Amniotic epithelial cell (primary cell): ENCODE data around the gene ZNF488.

Experiments used
- DNase-seq: peaks from one replicate; pipeline ENCODE4 v3.0.0-alpha.2; 2010; ENCODE audit warnings: low read depth

ZNF488 gene

GRCh38 chr10:47366181-47366631 lies 17.9 kb downstream of the ZNF488 start:
- DNase-seq, result no peak

- DNase-seq, result no peak
These were observed 18.5 kb downstream of the ZNF488 start for GRCh38 chr10:47365431-47366180.

- DNase-seq, result no peak
These were observed 19.2 kb downstream of the ZNF488 start for GRCh38 chr10:47364911-47365310.

GRCh38 chr10:47364366-47364765 lies 19.7 kb downstream of the ZNF488 start:
- DNase-seq, result no peak

- DNase-seq, result no peak
These were observed 20.3 kb downstream of the ZNF488 start for GRCh38 chr10:47363781-47364180.

GRCh38 chr10:47362199-47362598 lies 21.9 kb downstream of the ZNF488 start:
- DNase-seq, result no peak

GRCh38 chr10:47361293-47361692 lies 22.8 kb downstream of the ZNF488 start:
- peak; percentile 19 for DNase-seq

- DNase-seq, result peak; percentile 11
These were observed 23.6 kb downstream of the ZNF488 start for GRCh38 chr10:47360419-47361040.

GRCh38 chr10:47359626-47360418 lies 24.3 kb downstream of the ZNF488 start:
- no peak for DNase-seq

GRCh38 chr10:47359101-47359500 lies 25.0 kb downstream of the ZNF488 start:
- DNase-seq, result no peak

- DNase-seq, result no peak
These were observed 25.6 kb downstream of the ZNF488 start for GRCh38 chr10:47358457-47358856.

GRCh38 chr10:47357911-47358310 lies 26.2 kb downstream of the ZNF488 start:
- DNase-seq, result no peak

- DNase-seq, result no peak
These were observed 26.9 kb downstream of the ZNF488 start for GRCh38 chr10:47357131-47357582.

- DNase-seq, result no peak
These were observed 27.4 kb downstream of the ZNF488 start for GRCh38 chr10:47356708-47357107.

- no peak for DNase-seq
These were observed 29.2 kb downstream of the ZNF488 start for GRCh38 chr10:47354900-47355299.

- peak; percentile 23 for DNase-seq
These were observed 29.9 kb downstream of the ZNF488 start for GRCh38 chr10:47354165-47354564.

GRCh38 chr10:47353351-47353750 lies 30.7 kb downstream of the ZNF488 start:
- no peak for DNase-seq

- no peak for DNase-seq
These were observed 31.9 kb downstream of the ZNF488 start for GRCh38 chr10:47351899-47352815.

GRCh38 chr10:47350671-47351640 lies 33.1 kb downstream of the ZNF488 start:
- no peak for DNase-seq

GRCh38 chr10:47349941-47350371 lies 34.1 kb downstream of the ZNF488 start:
- no peak for DNase-seq
